MM.1S (cell line): ENCODE measurements around the gene TAOK1.

Experiments
- DNase-seq: peaks from one replicate; pipeline ENCODE4 v3.0.0-alpha.2; 2015
- H2AFZ ChIP-seq: fragments of 300-600 bp; sonication (generic); 2 replicates; pipeline ENCODE4 v1.6.0; 2016; ENCODE audit warnings: antibody characterized with exemption, low read length
- H3F3A ChIP-seq: fragments of 300-600 bp; sonication (generic); 2 replicates; pipeline ENCODE4 v1.6.1; 2016; ENCODE audit warnings: mild to moderate bottlenecking, antibody characterized with exemption, low read length, moderate library complexity, mixed read lengths; ENCODE audit not compliant: insufficient read depth
- H3K27ac ChIP-seq: fragments of 300-600 bp; sonication (generic); 2 replicates; pipeline ENCODE4 v1.5.1; 2016; ENCODE audit warnings: mild to moderate bottlenecking, low read length
- H3K27me3 ChIP-seq: fragments of 300-600 bp; sonication (generic); replicated peaks from 2 replicates; pipeline ENCODE4 v1.6.0; 2016; ENCODE audit warnings: low read length; ENCODE audit not compliant: insufficient read depth
- H3K36me3 ChIP-seq: fragments of 300-600 bp; sonication (generic); replicated peaks from 2 replicates; pipeline ENCODE4 v1.6.1; 2016; ENCODE audit warnings: mild to moderate bottlenecking, low read length, mixed read lengths; ENCODE audit not compliant: insufficient read depth
- H3K4me1 ChIP-seq: fragments of 300-600 bp; sonication (generic); 2 replicates; pipeline ENCODE4 v1.6.1; 2016; ENCODE audit warnings: low read length, mixed read lengths
- H3K4me2 ChIP-seq: fragments of 300-600 bp; sonication (generic); 2 replicates; pipeline ENCODE4 v1.6.0; 2016; ENCODE audit warnings: low read depth, low read length
- H3K4me3 ChIP-seq: fragments of 300-600 bp; sonication (generic); 2 replicates; pipeline ENCODE4 v1.5.1; 2016; ENCODE audit warnings: low read length, mixed read lengths
- H3K79me2 ChIP-seq: fragments of 300-600 bp; sonication (generic); 2 replicates; pipeline ENCODE4 v1.6.1; 2016; ENCODE audit warnings: mixed run types, low read length, mixed read lengths
- H3K9ac ChIP-seq: fragments of 300-600 bp; sonication (generic); 2 replicates; pipeline ENCODE4 v1.6.1; 2016; ENCODE audit warnings: low read length, mixed read lengths
- H3K9me2 ChIP-seq: fragments of 300-600 bp; sonication (generic); replicated peaks from 2 replicates; pipeline ENCODE4 v1.6.1; 2016; ENCODE audit warnings: mild to moderate bottlenecking, low read length, mixed read lengths; ENCODE audit not compliant: insufficient read depth
- H3K9me3 ChIP-seq: fragments of 300-600 bp; sonication (generic); replicated peaks from 2 replicates; pipeline ENCODE4 v1.6.1; 2016; ENCODE audit warnings: mild to moderate bottlenecking, low read length, mixed read lengths; ENCODE audit not compliant: insufficient read depth
- H4K20me1 ChIP-seq: fragments of 300-600 bp; sonication (generic); 2 replicates; pipeline ENCODE4 v1.6.1; 2016; ENCODE audit warnings: mild to moderate bottlenecking, low read length, moderate library complexity, mixed read lengths; ENCODE audit not compliant: insufficient read depth
- CTCF ChIP-seq: fragments of 300-600 bp; sonication (generic); IDR thresholded peaks from 2 replicates; pipeline ENCODE4 v1.5.1; 2016; ENCODE audit warnings: antibody characterized with exemption, low read length, mixed read lengths
- EZH2 ChIP-seq: fragments of 300-600 bp; sonication (generic); optimal IDR thresholded peaks from 2 replicates; pipeline ENCODE3; 2017; ENCODE audit warnings: low read depth, mild to moderate bottlenecking, antibody characterized with exemption, low read length, mixed read lengths
- EZH2phosphoT487 ChIP-seq: fragments of 300-600 bp; sonication (generic); IDR thresholded peaks from 2 replicates; pipeline ENCODE4 v1.6.1; 2018; ENCODE audit warnings: antibody characterized with exemption, low read length

TAOK1 gene

GRCh38 chr17:29504711-29505110 is 114.5 kb downstream of the TAOK1 start:
- H2AFZ ChIP-seq = no peak overlapping the region
- no peak for DNase-seq
- H3F3A ChIP-seq = no peaks in the 10 kb centered on the region
- no peaks in the 10 kb centered on the region for H3K27me3 ChIP-seq
- no peak overlapping the region for H3K9ac ChIP-seq
- H3K9me3 ChIP-seq = no peaks in the 10 kb centered on the region
- H3K36me3 ChIP-seq = peaks cover 4% of the 10 kb centered on the region; the same call in 1 of the 2 replicates
- no peak overlapping the region for H3K27ac ChIP-seq
- no peaks in the 10 kb centered on the region for H3K4me1 ChIP-seq
- no peak overlapping the region for H3K4me3 ChIP-seq
- no peak overlapping the region for H3K4me2 ChIP-seq
- no peaks in the 10 kb centered on the region for H4K20me1 ChIP-seq
- H3K79me2 ChIP-seq = no peaks in the 10 kb centered on the region
- H3K9me2 ChIP-seq = no peaks in the 10 kb centered on the region
- TF ChIP-seq EZH2 (no peak), EZH2phosphoT487 (no peak), CTCF (no peak)

DNA sequence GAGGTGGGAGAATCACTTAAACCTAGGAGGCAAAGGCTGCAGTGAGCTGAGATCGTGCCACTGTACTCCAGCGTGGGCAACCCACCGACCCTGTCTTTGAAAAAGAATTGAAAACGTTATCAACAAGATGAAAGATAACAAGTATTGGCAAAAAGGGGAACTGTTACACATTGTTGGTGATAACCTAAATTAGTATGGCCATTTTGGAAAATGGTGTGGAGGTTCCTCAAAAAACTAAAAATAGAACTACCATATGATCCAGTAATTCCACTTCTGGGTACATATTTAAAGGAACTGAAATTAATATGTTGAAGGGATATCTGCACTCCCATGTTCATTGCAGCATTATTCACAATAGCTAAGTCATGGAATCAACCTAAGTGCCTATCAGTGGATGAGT is 115.7 kb downstream of the TAOK1 start:
- H3K9ac ChIP-seq = no peak overlapping the region
- H3K4me3 ChIP-seq = no peak overlapping the region
- no peak overlapping the region for H2AFZ ChIP-seq
- DNase-seq = no peak
- TF ChIP-seq EZH2phosphoT487 (no peak), EZH2 (no peak)
- no peaks in the 10 kb centered on the region for H3K79me2 ChIP-seq
- no peaks in the 10 kb centered on the region for H3K4me1 ChIP-seq
- H3F3A ChIP-seq = 0 out of 2 replicates have a peak, but pooled peaks cover 2% of the 10 kb centered on the region
- H3K27ac ChIP-seq = no peak overlapping the region
- H3K4me2 ChIP-seq = no peak overlapping the region
- H3K36me3 ChIP-seq = peaks cover 4% of the 10 kb centered on the region; the same call in 1 of the 2 replicates
- no peaks in the 10 kb centered on the region for H3K9me3 ChIP-seq
- no peaks in the 10 kb centered on the region for H3K9me2 ChIP-seq
- no peaks in the 10 kb centered on the region for H4K20me1 ChIP-seq
- H3K27me3 ChIP-seq = no peaks in the 10 kb centered on the region

DNA sequence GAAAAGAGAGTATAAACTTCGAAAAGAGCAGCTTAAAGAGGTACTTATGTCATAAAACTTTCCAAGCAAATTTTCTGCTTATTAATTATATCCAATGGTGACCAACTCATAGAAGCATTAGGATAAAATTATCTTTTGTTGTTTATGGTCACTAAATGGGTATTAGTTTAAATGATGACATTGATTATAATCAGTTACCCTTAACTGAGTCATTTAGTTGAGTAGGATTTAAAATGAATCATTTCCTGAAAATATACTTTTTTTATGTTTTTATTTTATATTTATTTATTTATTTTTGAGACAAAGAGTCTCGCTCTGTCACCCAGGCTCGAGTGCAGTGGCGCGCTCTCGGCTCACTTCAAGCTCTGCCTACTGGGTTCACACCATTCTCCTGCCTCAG is 120.8 kb downstream of the TAOK1 start:
- H3K9me3 ChIP-seq = no peaks in the 10 kb centered on the region
- no peaks in the 10 kb centered on the region for H3K4me1 ChIP-seq
- peaks cover 4% of the 10 kb centered on the region; the same call in 1 of the 2 replicates for H3K36me3 ChIP-seq
- H4K20me1 ChIP-seq = no peaks in the 10 kb centered on the region
- H3F3A ChIP-seq = 0 out of 2 replicates have a peak, but pooled peaks cover 2% of the 10 kb centered on the region
- H3K9me2 ChIP-seq = no peaks in the 10 kb centered on the region
- no peak overlapping the region for H3K27ac ChIP-seq
- no peak overlapping the region for H3K9ac ChIP-seq
- H3K4me3 ChIP-seq = no peak overlapping the region
- no peaks in the 10 kb centered on the region for H3K79me2 ChIP-seq
- DNase-seq = no peak
- no peak overlapping the region for H3K4me2 ChIP-seq
- TF ChIP-seq EZH2phosphoT487 (no peak), EZH2 (no peak), CTCF (no peak)
- no peaks in the 10 kb centered on the region for H3K27me3 ChIP-seq
- no peak overlapping the region for H2AFZ ChIP-seq

- DNase-seq = no peak
- Histone ChIP-seq H3K27ac (no peak overlapping the region), H2AFZ (no peak overlapping the region), H3F3A (0 out of 2 replicates have a peak, but pooled peaks cover 2% of the 10 kb centered on the region), H4K20me1 (no peaks in the 10 kb centered on the region), H3K9me3 (no peaks in the 10 kb centered on the region), H3K9me2 (no peaks in the 10 kb centered on the region), H3K4me3 (no peak overlapping the region), H3K36me3 (no peaks in the 10 kb centered on the region; the same call in 1 of the 2 replicates), H3K79me2 (no peaks in the 10 kb centered on the region), H3K27me3 (no peaks in the 10 kb centered on the region), H3K9ac (no peak overlapping the region), H3K4me2 (no peak overlapping the region), H3K4me1 (no peaks in the 10 kb centered on the region)
- TF ChIP-seq EZH2phosphoT487 = no peak
- TF ChIP-seq EZH2 = no peak
- no peak for TF ChIP-seq CTCF
These were observed 124.6 kb downstream of the TAOK1 start for GRCh38 chr17:29514792-29515191.
